ENCODE data around the gene LRRC55. TPM values are rescaled to one million over a fixed set of nuclear protein-coding genes. Genes with fewer than 3 reads are reported as not detected.

The LRRC55 gene
- total RNA-seq, 1 donor from 2014 or later = 0.16 TPM

- Histone ChIP-seq H3K27me3 (ENCODE audit: low read depth) (no peaks in the 10 kb centered on the region), H3K27ac (replicated peaks) (no peak overlapping the region), H3K4me3 (no peak overlapping the region), H3K36me3 (no peaks in the 10 kb centered on the region), H3K9me3 (replicated peaks) (peaks cover 6% of the 10 kb centered on the region), H3K4me1 (peaks cover 33% of the 10 kb centered on the region)
- TF ChIP-seq, protein P1, sequence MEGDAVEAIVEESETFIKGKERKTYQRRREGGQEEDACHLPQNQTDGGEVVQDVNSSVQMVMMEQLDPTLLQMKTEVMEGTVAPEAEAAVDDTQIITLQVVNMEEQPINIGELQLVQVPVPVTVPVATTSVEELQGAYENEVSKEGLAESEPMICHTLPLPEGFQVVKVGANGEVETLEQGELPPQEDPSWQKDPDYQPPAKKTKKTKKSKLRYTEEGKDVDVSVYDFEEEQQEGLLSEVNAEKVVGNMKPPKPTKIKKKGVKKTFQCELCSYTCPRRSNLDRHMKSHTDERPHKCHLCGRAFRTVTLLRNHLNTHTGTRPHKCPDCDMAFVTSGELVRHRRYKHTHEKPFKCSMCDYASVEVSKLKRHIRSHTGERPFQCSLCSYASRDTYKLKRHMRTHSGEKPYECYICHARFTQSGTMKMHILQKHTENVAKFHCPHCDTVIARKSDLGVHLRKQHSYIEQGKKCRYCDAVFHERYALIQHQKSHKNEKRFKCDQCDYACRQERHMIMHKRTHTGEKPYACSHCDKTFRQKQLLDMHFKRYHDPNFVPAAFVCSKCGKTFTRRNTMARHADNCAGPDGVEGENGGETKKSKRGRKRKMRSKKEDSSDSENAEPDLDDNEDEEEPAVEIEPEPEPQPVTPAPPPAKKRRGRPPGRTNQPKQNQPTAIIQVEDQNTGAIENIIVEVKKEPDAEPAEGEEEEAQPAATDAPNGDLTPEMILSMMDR (IDR thresholded peaks at IDR 0.05; ENCODE audit: borderline replicate concordance) = no peak
- intact Hi-C loops (cut with micrococcal nuclease) = no loop called here
- DNase-seq = no peak
Measured at GRCh38 chr11:57224128-57224527, 42.4 kb downstream of the LRRC55 start.

- Histone ChIP-seq H3K4me3 (no peak overlapping the region), H3K27ac (replicated peaks) (no peak overlapping the region), H3K4me1 (peaks cover 29% of the 10 kb centered on the region), H3K27me3 (ENCODE audit: low read depth) (no peaks in the 10 kb centered on the region), H3K9me3 (replicated peaks) (peaks cover 6% of the 10 kb centered on the region), H3K36me3 (no peaks in the 10 kb centered on the region)
- TF ChIP-seq, protein P1 (IDR thresholded peaks at IDR 0.05; ENCODE audit: borderline replicate concordance) = no peak
- no peak for DNase-seq
- intact Hi-C loops (cut with micrococcal nuclease) = no loop called here
Measured at GRCh38 chr11:57224537-57224936, 42.8 kb downstream of the LRRC55 start.

- Histone ChIP-seq H3K27ac (replicated peaks) (no peak overlapping the region), H3K9me3 (replicated peaks) (peaks cover 6% of the 10 kb centered on the region), H3K27me3 (ENCODE audit: low read depth) (peaks cover 27% of the 10 kb centered on the region), H3K36me3 (no peaks in the 10 kb centered on the region), H3K4me3 (no peak overlapping the region), H3K4me1 (peaks cover 42% of the 10 kb centered on the region)
- no peak for DNase-seq
- intact Hi-C loops (cut with micrococcal nuclease) = no loop called here
- TF ChIP-seq, protein P1 (IDR thresholded peaks at IDR 0.05; ENCODE audit: borderline replicate concordance) = no peak
Measured at GRCh38 chr11:57228600-57228999, 46.8 kb downstream of the LRRC55 start.

DNA sequence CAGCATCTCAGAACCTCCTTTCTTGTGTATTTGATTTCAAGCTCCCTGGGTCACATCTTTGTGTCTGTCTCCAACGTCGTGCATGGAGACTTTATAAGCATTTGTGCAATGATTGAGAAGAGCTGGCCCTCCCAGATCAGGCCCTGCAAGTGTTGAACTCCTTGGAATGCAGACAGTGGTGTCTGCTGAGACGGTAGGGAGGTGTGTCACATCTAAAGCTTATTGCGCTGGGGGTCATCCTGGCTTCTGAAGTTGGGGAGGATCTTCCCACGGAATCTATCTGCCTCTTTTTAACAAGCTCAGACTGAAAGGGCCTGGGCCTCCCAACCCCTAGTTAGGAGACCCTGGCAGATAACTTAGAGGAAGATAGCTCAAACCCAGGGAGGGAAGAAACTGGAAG is 48.6 kb downstream of the LRRC55 start:
- peaks cover 44% of the 10 kb centered on the region for H3K27me3 ChIP-seq (ENCODE audit: low read depth)
- intact Hi-C loops (cut with micrococcal nuclease) = no loop called here
- no peak overlapping the region for H3K4me3 ChIP-seq
- DNase-seq = no peak
- peaks cover 57% of the 10 kb centered on the region for H3K4me1 ChIP-seq
- TF ChIP-seq, protein P1 (IDR thresholded peaks at IDR 0.05; ENCODE audit: borderline replicate concordance) = no peak
- H3K9me3 ChIP-seq (replicated peaks) = peaks cover 6% of the 10 kb centered on the region
- H3K36me3 ChIP-seq = no peaks in the 10 kb centered on the region
- H3K27ac ChIP-seq (replicated peaks) = peak overlapping the region; percentile 62

DNA sequence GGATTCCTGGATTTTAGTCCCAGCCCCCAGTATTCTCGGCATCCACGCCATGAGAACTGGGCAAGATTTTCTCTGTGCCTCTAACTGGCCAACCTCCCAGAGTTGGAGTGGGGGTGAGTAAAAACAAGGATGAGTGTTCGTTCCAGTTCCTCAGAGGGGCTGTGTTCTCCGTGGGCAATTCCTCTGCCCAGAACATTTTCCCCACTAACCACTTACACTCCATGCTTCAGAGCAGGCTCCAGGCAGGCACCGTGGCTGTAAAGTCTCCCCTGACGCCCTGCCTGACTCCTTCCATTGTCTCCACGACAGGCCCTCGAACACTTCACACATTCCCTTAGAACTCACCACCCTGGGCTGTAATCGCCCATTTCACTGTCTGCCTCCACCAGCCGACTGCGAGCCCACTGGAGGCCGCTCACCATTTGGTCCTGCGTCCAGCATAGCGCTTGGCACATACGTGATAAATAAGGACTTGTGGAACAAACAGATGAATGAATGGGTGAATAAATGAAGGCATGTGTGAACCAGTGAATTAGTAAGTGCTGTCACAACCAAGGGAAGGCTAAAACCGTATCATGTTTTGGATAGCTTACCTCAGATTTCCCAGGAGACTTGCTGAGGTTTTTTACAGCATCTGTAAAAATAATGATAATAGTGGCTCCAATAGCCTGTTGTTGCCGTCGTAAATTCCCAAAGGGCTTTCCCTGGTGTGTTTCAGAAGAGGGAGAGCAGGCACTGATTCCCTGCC is 49.2 kb downstream of the LRRC55 start:
- no peaks in the 10 kb centered on the region for H3K36me3 ChIP-seq
- H3K4me1 ChIP-seq = peaks cover 64% of the 10 kb centered on the region
- TF ChIP-seq, protein P1 (IDR thresholded peaks at IDR 0.05; ENCODE audit: borderline replicate concordance) = no peak
- no peak for DNase-seq
- peak overlapping the region; percentile 62 for H3K27ac ChIP-seq (replicated peaks)
- peak overlapping the region; percentile 35 for H3K4me3 ChIP-seq
- intact Hi-C loops (cut with micrococcal nuclease) = no loop called here
- peaks cover 51% of the 10 kb centered on the region for H3K27me3 ChIP-seq (ENCODE audit: low read depth)
- peaks cover under 1% of the 10 kb centered on the region for H3K9me3 ChIP-seq (replicated peaks)

Measured in left ventricle myocardium inferior (tissue), 1 donor.